ACC112 (cell line): Measurements from ENCODE around the gene RNF214.

Experiments
- H2AFZ ChIP-seq: fragments of 200-600 bp; sonication (generic); one replicate; pipeline ENCODE4 v1.6.0; 2017; ENCODE audit warnings: antibody characterized with exemption, low read length; ENCODE audit not compliant: unreplicated experiment
- H3K27ac ChIP-seq: fragments of 200-600 bp; sonication (generic); 2 replicates; pipeline ENCODE4 v1.5.1; 2014; ENCODE audit warnings: low read depth, mild to moderate bottlenecking, antibody characterized with exemption, low read length, moderate library complexity
- H3K27me3 ChIP-seq: fragments of 200-600 bp; sonication (generic); 2 replicates; pipeline ENCODE4 v1.6.1; 2014; ENCODE audit warnings: mild to moderate bottlenecking, antibody characterized with exemption, low read length, moderate library complexity, mixed read lengths; ENCODE audit not compliant: insufficient read depth
- H3K36me3 ChIP-seq: fragments of 200-600 bp; sonication (generic); 2 replicates; pipeline ENCODE4 v1.6.1; 2016; ENCODE audit warnings: mild to moderate bottlenecking, antibody characterized with exemption, low read length, moderate library complexity, mixed read lengths; ENCODE audit not compliant: insufficient read depth
- H3K4me1 ChIP-seq: fragments of 200-600 bp; sonication (generic); one replicate; pipeline ENCODE4 v1.6.1; 2016; ENCODE audit warnings: low read length, mixed read lengths; ENCODE audit not compliant: insufficient read depth, unreplicated experiment, control insufficient read depth
- H3K4me3 ChIP-seq: fragments of 200-600 bp; sonication (generic); 2 replicates; pipeline ENCODE4 v1.5.1; 2014; ENCODE audit warnings: mild to moderate bottlenecking, low read depth, low read length
- H3K79me2 ChIP-seq: fragments of 200-600 bp; sonication (generic); one replicate; pipeline ENCODE4 v1.6.0; 2016; ENCODE audit warnings: low read length; ENCODE audit not compliant: control insufficient read depth, unreplicated experiment, insufficient read depth

The RNF214 gene

DNA sequence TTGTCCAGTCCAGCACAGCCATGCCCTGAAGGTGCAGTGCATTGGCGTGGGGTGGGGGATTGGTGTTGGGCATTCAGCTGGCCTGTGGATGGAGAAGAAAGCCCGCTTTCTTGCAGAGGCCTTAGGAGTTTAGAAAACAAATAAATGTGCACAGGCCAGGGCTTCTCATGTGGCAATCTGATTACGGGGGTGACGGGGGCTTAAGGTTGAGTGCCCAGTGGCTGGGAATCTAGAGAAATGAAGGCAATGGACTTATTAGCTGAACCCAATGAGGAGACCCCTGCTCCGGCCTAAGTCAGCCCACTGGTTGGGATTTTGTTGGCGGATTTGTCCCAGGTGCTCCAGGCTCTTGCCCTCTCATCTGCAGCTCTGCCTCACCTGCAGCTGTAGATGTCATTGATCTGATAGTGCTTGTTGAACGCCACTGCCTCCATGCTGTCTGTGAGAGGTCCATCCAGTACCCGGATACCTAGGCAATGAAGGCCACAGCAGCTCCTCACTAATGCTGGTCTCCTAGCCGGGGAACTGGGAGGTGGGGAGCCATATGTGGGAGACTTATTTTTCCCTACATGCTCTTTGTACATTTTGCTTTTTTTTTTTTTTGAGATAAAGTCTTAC lies 6.8 kb upstream of the RNF214 start:
- H3K27ac ChIP-seq: no peak overlapping the region
- H3K4me3 ChIP-seq: no peak overlapping the region
- no peak overlapping the region for H2AFZ ChIP-seq
- H3K79me2 ChIP-seq: peaks cover 19% of the 10 kb centered on the region
- H3K27me3 ChIP-seq: no peaks in the 10 kb centered on the region
- H3K36me3 ChIP-seq: 0 out of 2 replicates have a peak, but pooled peaks cover 14% of the 10 kb centered on the region
- peaks cover 27% of the 10 kb centered on the region for H3K4me1 ChIP-seq

DNA sequence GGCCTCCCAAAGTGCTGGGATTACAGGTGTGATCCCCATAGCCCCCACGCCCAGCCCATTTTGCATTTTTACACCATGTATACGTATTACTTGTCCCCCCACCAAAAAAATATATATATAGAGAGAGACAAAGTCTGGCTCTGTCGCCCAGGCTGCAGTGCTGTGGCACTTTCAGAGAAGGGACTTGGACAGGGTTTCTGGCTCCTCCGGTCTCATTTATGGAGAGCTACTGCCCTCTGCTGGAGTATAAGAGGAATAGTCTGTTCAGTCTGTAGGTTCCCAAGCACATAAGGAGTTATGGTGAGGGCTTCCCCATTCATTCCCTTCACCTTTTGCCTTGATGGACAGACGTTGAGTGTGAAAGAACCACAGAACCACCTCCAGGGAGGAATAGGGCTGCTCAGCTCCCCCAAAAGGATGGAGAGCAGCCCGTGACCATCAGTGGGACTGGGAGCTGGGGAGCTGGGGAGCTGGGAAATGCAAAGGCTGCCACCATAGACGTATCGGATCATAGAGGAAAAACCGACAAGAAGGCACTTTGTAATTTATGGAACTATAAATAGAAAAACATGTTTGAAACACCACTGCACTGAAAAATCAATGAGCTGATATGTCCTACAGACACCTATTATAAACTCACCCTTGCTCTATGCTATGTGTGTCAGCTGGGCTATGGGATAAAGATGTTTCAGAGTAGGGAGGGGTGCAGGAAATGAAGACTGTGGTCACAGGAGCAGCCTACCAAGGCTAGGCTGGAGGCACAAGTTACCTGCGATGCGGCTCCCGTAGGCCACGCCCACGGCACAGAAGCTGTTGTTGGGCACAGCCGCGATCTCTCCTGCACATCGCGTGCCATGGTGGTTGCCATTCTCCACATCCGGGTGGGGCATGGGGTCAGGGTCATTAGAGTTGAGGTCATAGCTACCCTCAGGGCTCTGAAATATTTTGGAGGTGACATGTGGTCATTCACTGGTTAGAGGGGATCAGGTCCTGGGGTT lies 5.8 kb upstream of the RNF214 start:
- peaks cover 20% of the 10 kb centered on the region for H3K4me1 ChIP-seq
- no peaks in the 10 kb centered on the region for H3K27me3 ChIP-seq
- H2AFZ ChIP-seq: no peak overlapping the region
- 0 out of 2 replicates have a peak, but pooled peaks cover 14% of the 10 kb centered on the region for H3K36me3 ChIP-seq
- no peak overlapping the region for H3K4me3 ChIP-seq
- peaks cover 29% of the 10 kb centered on the region for H3K79me2 ChIP-seq
- no peak overlapping the region for H3K27ac ChIP-seq

DNA sequence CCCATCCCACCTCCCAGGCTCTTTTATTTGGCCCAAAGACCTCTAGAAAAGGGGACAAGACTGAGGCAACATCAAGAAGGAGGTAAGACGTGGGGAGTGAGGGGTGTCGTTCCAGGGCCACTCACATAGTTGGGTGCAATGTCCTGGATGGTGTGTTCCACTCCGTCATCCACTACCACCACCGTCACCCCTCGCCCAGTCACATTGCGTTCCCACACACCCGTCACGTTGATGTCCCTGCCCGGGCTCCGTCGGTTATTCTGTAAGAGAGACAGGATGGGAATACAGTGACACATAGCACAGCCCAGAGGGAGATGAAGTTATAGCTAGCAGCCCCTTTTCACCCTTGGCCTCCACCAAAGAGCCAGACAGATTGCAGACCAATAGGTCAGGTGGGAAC lies 4.4 kb upstream of the RNF214 start:
- Histone ChIP-seq H3K27me3 (no peaks in the 10 kb centered on the region), H2AFZ (no peak overlapping the region), H3K27ac (no peak overlapping the region), H3K4me1 (peaks cover 11% of the 10 kb centered on the region), H3K36me3 (0 out of 2 replicates have a peak, but pooled peaks cover 11% of the 10 kb centered on the region), H3K79me2 (peaks cover 38% of the 10 kb centered on the region), H3K4me3 (no peak overlapping the region)

DNA sequence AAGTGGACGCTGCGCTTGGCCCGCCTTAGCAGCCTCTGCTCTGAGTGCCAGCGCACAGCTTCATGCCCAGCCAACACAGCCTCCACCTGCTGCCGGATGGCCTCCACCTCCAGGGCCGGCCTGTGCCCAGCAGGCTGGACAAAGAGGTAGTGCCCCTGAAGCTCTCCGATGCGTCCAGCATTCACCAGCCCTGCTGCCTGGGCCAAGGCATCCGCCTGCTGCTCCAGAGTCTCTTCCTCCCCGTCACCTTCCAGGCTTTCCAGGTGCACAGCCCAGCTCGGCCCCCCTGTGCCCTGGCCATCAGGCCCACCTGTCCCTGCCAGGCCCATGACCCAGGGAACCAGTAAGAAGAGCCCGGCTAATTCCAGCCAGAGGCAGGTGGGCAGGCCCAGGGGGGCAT lies 3.1 kb upstream of the RNF214 start:
- Histone ChIP-seq H2AFZ (no peak overlapping the region), H3K36me3 (no peaks in the 10 kb centered on the region), H3K27ac (0 out of 2 replicates have a peak overlapping the region, but pooled peaks have one; percentile 62), H3K79me2 (peaks cover 49% of the 10 kb centered on the region), H3K4me3 (no peak overlapping the region), H3K27me3 (no peaks in the 10 kb centered on the region), H3K4me1 (peaks cover 22% of the 10 kb centered on the region)

DNA sequence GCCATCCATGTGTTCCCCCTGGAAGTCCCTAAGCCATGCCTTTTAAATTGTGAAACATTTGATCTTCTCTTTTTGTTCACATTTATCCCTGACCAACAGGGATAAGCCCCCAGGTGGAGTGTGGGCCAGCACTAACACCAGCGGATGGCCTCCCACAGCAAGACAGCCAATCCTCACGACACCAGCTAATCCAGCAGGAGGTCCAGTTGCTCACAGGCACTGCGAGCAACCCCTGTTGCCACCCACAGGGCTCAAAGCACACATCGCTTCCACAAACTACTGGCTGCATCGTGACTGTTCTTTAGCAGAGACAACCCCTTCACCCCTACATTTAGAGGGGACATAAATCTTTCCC lies 2.6 kb upstream of the RNF214 start:
- H3K27me3 ChIP-seq: no peaks in the 10 kb centered on the region
- H3K4me3 ChIP-seq: peak overlapping the region; percentile 92; the same call in 1 of the 2 replicates
- peak overlapping the region; percentile 62 for H3K27ac ChIP-seq
- H3K79me2 ChIP-seq: peaks cover 49% of the 10 kb centered on the region
- no peak overlapping the region for H2AFZ ChIP-seq
- H3K4me1 ChIP-seq: peaks cover 22% of the 10 kb centered on the region
- no peaks in the 10 kb centered on the region for H3K36me3 ChIP-seq

DNA sequence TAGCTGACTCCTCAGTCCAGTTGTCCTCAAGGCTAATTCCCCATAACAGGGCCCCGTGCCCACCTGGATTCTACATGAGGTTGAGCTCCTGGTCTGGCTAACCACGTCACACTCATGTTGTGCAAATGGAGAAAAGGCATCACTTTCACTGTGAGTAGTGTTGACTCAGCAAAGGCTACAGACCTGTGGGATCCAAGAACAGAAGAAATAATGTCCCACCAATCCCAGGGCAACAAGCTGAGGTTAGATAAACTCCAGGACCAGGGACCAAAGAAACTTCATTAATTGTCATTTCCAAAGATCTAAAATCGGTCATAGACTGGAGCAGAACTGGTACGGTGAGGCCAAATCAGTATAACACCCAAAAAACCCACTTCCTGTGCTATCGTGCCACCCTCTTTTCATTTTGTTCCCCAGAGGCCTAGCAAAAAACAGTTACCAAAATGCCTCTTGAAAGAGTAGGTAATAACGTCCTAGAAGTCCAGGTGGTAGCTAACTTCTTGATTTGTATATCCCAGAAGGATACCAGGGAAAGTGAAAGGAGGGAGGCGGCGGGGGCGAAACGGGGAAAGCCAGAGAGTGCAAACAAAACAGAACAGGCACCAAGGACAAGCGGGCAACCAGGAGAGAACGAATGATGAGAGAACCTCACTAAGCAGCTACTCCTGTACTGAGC lies 2.0 kb upstream of the RNF214 start:
- H3K79me2 ChIP-seq: peaks cover 49% of the 10 kb centered on the region
- H3K4me3 ChIP-seq: peak overlapping the region; percentile 92
- H3K36me3 ChIP-seq: no peaks in the 10 kb centered on the region
- no peaks in the 10 kb centered on the region for H3K27me3 ChIP-seq
- H2AFZ ChIP-seq: no peak overlapping the region
- peaks cover 22% of the 10 kb centered on the region for H3K4me1 ChIP-seq
- peak overlapping the region; percentile 62 for H3K27ac ChIP-seq

DNA sequence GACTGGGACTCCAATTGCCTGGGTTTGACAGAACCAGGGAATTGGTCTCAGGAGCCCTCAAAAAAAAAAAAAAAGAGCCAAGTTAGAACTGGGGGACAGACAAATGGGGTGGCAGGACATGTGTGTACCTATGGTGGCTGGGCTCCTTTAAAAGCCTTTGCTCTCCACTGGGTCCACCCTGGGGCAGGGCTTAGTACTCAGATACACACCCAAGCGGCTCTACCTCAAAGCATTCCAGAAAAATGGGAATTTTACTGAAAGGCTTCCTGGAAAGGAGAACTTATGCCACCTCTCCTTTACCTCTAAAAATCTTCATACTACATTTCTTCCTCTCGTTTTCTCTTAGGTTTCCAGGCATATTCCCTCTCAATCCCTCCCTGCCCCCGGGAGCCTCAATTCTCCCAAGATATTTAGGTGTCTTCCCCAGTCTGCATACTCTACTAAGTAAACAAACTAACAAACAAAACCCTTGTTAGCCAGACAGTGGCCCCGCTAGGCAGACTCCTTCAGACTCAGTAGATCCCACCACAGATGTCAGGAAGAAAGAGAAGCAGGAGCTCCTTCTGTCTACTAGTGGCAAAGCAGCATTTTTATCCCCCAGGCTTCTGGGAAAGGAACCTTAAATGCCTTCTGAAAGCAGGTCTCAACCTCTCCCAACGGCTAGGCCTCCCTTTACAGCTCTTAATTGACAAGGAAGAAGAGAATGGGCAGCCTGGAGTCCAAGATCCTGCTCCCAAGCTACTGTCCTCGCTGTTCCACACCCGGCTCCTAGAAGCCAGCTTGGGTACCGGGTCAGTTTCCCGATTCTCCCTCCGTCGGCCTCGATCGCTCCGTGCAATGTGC lies 1.3 kb upstream of the RNF214 start:
- Histone ChIP-seq H3K27ac (peak overlapping the region; percentile 62), H3K4me3 (peak overlapping the region; percentile 92)

DNA sequence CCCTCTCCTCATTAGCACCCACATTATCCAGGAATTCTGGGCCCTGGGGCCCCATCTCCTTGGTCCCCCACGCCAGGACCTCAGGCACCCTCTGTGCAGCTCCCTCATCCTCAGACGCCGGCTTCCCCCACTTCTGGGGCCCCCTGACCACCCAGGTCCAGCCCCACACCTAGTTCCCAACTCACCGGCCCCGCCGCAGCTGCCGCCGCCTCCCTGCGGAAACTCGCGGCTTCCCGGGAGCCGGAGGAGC lies 704 bp upstream of the RNF214 start, which contains the start of gene PCSK7:
PCSK7 (minus strand) TSS at position 232 of the 250 bp plus-strand sequence. CDS start 2,229 bp downstream, outside the sequence.
- Histone ChIP-seq H3K79me2 (peaks cover 49% of the 10 kb centered on the region), H2AFZ (peak within 1 kb of the TSS; percentile 86), H3K4me1 (peaks cover 22% of the 10 kb centered on the region), H3K27ac (peak within 1 kb of the TSS; percentile 62), H3K27me3 (no peaks in the 10 kb centered on the region), H3K4me3 (peak within 1 kb of the TSS; percentile 92), H3K36me3 (no peaks in the 10 kb centered on the region)

More for the DNA sequence above, 1.3 kb upstream of the RNF214 start:
- Histone ChIP-seq H3K79me2 (peaks cover 49% of the 10 kb centered on the region), H3K27me3 (no peaks in the 10 kb centered on the region), H3K4me1 (peaks cover 22% of the 10 kb centered on the region), H2AFZ (peak overlapping the region; percentile 86), H3K36me3 (no peaks in the 10 kb centered on the region)

DNA sequence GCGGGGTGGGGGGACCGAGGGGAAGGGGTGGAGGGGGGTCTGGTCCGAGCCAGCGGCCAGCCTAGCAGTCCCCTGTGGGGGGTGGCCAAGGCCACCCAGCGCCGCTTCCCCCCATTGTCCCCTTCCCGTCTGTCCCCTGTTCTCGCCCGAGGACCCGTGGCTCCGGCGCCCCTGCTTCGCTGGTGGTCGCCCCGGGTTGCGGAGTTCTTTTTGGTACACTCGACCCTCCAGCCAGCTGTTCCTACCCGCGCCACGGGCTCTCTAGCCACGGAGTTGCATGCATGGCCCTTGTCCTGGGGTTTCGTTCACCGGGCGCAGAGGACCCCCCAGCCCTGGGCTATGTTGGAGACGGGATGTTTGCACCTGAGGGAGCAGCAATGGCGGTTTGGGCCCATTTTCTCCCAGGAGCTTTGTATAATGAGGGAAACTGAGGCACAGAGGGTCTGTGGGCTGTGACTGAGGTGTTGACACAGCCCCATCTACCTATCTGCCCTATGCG lies 489 bp downstream of the RNF214 start:
- Histone ChIP-seq H2AFZ (no peak overlapping the region), H3K27me3 (no peaks in the 10 kb centered on the region), H3K4me1 (peaks cover 22% of the 10 kb centered on the region), H3K79me2 (peaks cover 49% of the 10 kb centered on the region), H3K27ac (no peak overlapping the region), H3K36me3 (no peaks in the 10 kb centered on the region), H3K4me3 (peak overlapping the region; percentile 92)

DNA sequence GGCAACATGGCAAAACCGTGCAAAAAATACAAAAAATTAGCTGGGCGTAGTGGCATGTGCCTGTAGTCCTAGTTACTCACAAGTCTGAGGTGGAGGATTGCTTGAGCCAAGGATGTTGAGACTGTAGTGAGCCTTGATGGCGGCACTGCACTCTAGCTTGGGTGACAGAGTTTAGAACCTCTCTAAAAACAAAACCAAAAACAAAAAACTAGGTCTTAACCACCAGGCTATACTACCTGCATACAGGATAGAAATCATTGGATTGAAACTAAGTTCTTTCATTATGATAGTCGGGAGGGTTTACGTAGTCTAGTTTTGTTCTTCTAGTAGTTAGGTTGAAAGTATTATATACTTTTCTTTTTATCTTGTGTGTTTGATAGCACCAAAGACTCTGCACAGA lies 5.8 kb downstream of the RNF214 start:
- Histone ChIP-seq H3K4me3 (no peak overlapping the region), H3K36me3 (peaks cover 12% of the 10 kb centered on the region; the same call in 1 of the 2 replicates), H3K27ac (peak overlapping the region; percentile 74)

More for the DNA sequence above, 5.8 kb downstream of the RNF214 start:
- H3K4me1 ChIP-seq: peaks cover 27% of the 10 kb centered on the region
- peaks cover 10% of the 10 kb centered on the region for H3K79me2 ChIP-seq
- no peak overlapping the region for H2AFZ ChIP-seq
- no peaks in the 10 kb centered on the region for H3K27me3 ChIP-seq
